ENCODE data around the gene SMTNL2. TPM values are rescaled to one million over a fixed set of nuclear protein-coding genes. Genes with fewer than 3 reads are reported as not detected.

SMTNL2 gene
- total RNA-seq, 1 experiment from 2014 or later = 39.3 TPM

DNA sequence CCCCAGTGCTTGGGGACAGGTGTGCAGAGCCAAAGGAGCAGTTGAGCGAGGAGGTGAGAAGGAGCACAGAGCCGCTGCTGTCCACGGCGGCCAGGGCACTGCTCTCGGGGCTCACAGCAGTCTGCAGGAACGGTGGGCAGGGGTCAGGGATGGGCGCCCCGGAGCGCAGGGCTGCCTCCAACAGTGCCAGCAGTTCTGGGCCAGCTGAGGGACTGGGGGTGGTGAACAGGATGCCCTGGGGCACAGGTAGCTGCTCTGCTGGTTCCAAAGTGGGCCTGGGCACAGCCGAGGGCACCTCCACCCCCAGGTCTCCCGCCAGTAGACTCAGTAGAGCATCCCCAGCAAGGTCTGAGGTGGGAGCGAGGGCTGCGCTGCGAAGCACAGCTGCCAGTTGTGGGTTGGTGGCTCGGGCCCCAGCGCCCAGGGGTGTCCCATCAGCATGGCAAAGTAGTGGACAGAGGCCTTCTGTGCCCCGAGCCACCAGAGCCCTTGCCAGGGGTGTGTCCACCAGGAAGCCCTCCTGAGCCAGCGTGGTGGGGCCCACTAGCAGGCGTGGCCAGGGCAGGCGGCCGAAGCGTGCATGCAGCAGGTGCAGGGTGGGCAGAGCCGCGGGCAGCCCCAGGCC lies 25.9 kb upstream of the SMTNL2 start:
- POLR2A ChIA-PET = no interaction called here
- Mint-ChIP-seq H3K27ac (ENCODE audit: unreplicated experiment) (no peak overlapping the region), H3K36me3 (ENCODE audit: insufficient read depth, unreplicated experiment) (peaks cover 20% of the 10 kb centered on the region), H3K27me3 (ENCODE audit: insufficient read depth, unreplicated experiment) (no peaks in the 10 kb centered on the region), H3K9me3 (ENCODE audit: unreplicated experiment) (no peaks in the 10 kb centered on the region), H3K4me1 (ENCODE audit: low read depth, unreplicated experiment) (peaks cover 7% of the 10 kb centered on the region), H3K4me3 (ENCODE audit: unreplicated experiment) (no peak overlapping the region)
- intact Hi-C loops (cut with micrococcal nuclease; ENCODE audit: unreplicated experiment) = no loop called here
- H3K4me1 ChIP-seq = no peaks in the 10 kb centered on the region
- TF ChIP-seq, protein P1, sequence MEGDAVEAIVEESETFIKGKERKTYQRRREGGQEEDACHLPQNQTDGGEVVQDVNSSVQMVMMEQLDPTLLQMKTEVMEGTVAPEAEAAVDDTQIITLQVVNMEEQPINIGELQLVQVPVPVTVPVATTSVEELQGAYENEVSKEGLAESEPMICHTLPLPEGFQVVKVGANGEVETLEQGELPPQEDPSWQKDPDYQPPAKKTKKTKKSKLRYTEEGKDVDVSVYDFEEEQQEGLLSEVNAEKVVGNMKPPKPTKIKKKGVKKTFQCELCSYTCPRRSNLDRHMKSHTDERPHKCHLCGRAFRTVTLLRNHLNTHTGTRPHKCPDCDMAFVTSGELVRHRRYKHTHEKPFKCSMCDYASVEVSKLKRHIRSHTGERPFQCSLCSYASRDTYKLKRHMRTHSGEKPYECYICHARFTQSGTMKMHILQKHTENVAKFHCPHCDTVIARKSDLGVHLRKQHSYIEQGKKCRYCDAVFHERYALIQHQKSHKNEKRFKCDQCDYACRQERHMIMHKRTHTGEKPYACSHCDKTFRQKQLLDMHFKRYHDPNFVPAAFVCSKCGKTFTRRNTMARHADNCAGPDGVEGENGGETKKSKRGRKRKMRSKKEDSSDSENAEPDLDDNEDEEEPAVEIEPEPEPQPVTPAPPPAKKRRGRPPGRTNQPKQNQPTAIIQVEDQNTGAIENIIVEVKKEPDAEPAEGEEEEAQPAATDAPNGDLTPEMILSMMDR (IDR thresholded peaks at IDR 0.05; ENCODE audit: insufficient read depth in 1 of 2, low read depth in 1 of 2, low read length in 1 of 2, severe bottlenecking in 1 of 2, unreplicated experiment in 1 of 2) = no peak
- no peaks in the 10 kb centered on the region for H3K9me3 ChIP-seq
- no peak for DNase-seq
- no peaks in the 10 kb centered on the region for H3K27me3 ChIP-seq (replicated peaks; ENCODE audit: control insufficient read depth, insufficient read depth, low read length)
- H3K36me3 ChIP-seq (ENCODE audit: control insufficient read depth, insufficient read depth, low read length) = no peaks in the 10 kb centered on the region
- CTCF ChIA-PET = no interaction called here
- H3K4me3 ChIP-seq (ENCODE audit: low read depth, low read length) = no peak overlapping the region
- no TSS peak for BruUV-seq (replicated peaks)

DNA sequence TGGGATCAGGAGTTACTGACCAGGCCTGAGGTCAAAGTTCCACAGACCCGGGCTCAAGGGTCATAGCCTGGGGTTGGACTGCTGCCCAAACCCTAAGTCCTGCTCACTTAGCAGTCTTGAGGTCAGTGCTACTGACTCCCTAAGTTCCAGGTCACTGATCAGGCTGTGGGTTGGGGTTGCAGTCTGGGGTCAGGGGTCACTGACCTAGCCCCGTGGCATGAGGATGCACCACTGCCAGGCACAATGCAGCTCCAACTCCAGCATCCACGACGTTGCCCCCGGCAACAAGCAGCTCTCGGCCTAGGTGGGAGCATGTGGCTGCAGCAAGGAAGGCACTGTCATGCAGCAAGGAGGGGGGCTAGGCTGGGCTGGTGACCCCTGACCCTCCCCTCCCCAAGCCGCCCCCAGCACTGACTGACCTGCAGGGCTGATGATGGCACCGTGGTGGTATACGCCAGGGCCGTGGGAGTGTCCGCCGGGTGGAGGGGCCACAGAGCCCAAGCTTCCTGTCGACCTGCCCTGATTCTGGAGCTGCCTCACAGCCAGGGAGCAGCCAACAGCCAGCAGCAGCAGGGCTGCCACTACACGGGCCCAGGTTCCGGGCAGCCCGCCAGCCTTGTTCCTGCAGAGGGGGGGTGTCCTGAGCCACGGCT lies 25.1 kb upstream of the SMTNL2 start:
- DNase-seq = no peak
- Histone ChIP-seq H3K4me3 (ENCODE audit: low read depth, low read length) (no peak overlapping the region), H3K9me3 (no peaks in the 10 kb centered on the region), H3K36me3 (ENCODE audit: control insufficient read depth, insufficient read depth, low read length) (no peaks in the 10 kb centered on the region), H3K4me1 (no peaks in the 10 kb centered on the region), H3K27me3 (replicated peaks; ENCODE audit: control insufficient read depth, insufficient read depth, low read length) (no peaks in the 10 kb centered on the region)
- Mint-ChIP-seq H3K4me3 (ENCODE audit: unreplicated experiment) (no peak overlapping the region), H3K9me3 (ENCODE audit: unreplicated experiment) (no peaks in the 10 kb centered on the region), H3K36me3 (ENCODE audit: insufficient read depth, unreplicated experiment) (peaks cover 20% of the 10 kb centered on the region), H3K27me3 (ENCODE audit: insufficient read depth, unreplicated experiment) (no peaks in the 10 kb centered on the region), H3K4me1 (ENCODE audit: low read depth, unreplicated experiment) (peaks cover 7% of the 10 kb centered on the region), H3K27ac (ENCODE audit: unreplicated experiment) (no peak overlapping the region)
- no TSS peak for BruUV-seq (replicated peaks)
- intact Hi-C loops (cut with micrococcal nuclease; ENCODE audit: unreplicated experiment) = no loop called here
- ChIA-PET CTCF (no interaction called here), POLR2A (no interaction called here)
- TF ChIP-seq, protein P1 (IDR thresholded peaks at IDR 0.05; ENCODE audit: insufficient read depth in 1 of 2, low read depth in 1 of 2, low read length in 1 of 2, severe bottlenecking in 1 of 2, unreplicated experiment in 1 of 2) = no peak

DNA sequence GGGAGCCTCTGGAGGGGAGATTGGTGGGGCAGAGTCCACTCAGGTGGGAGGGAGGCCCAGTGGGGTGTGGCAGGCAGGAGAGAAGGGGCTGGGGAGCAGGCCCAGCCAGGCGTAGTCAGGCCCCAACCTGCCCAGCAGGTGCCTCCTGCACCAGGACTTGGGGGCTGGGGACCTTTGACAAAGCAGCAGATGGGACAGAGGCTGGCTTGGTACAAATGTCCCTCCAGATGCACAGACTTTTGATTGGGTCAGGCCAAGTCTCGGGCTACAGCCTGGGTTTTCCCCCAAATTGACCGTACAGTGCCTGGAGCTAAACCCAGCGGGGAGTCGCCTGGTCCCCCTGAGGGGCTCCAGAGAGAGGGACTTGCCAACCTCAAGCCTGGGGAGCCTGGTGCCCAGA lies 24.4 kb upstream of the SMTNL2 start:
- DNase-seq = no peak
- no peaks in the 10 kb centered on the region for H3K9me3 Mint-ChIP-seq (ENCODE audit: unreplicated experiment)
- intact Hi-C loops (cut with micrococcal nuclease; ENCODE audit: unreplicated experiment) = loop anchor here (10.0 kb wide), 1 partner anchor 135 kb away; no protein-coding TSS in a partner anchor
- no peaks in the 10 kb centered on the region for H3K27me3 ChIP-seq (replicated peaks; ENCODE audit: control insufficient read depth, insufficient read depth, low read length)
- H3K4me1 ChIP-seq = no peaks in the 10 kb centered on the region
- no peak overlapping the region for H3K27ac Mint-ChIP-seq (ENCODE audit: unreplicated experiment)
- H3K36me3 ChIP-seq (ENCODE audit: control insufficient read depth, insufficient read depth, low read length) = no peaks in the 10 kb centered on the region
- TF ChIP-seq, protein P1 (IDR thresholded peaks at IDR 0.05; ENCODE audit: insufficient read depth in 1 of 2, low read depth in 1 of 2, low read length in 1 of 2, severe bottlenecking in 1 of 2, unreplicated experiment in 1 of 2) = no peak
- H3K9me3 ChIP-seq = no peaks in the 10 kb centered on the region
- H3K27me3 Mint-ChIP-seq (ENCODE audit: insufficient read depth, unreplicated experiment) = no peaks in the 10 kb centered on the region
- peaks cover 15% of the 10 kb centered on the region for H3K36me3 Mint-ChIP-seq (ENCODE audit: insufficient read depth, unreplicated experiment)
- ChIA-PET POLR2A (no interaction called here), CTCF (no interaction called here)
- H3K4me3 Mint-ChIP-seq (ENCODE audit: unreplicated experiment) = no peak overlapping the region
- no peak overlapping the region for H3K4me3 ChIP-seq (ENCODE audit: low read depth, low read length)
- no TSS peak for BruUV-seq (replicated peaks)
- H3K4me1 Mint-ChIP-seq (ENCODE audit: low read depth, unreplicated experiment) = peaks cover 7% of the 10 kb centered on the region
